ENCODE results near the gene FGFRL1.
"Not testable (repeated sequence)": the region's sequence is repeated elsewhere in the genome, so short reads cannot be mapped to it uniquely, and the experiment has no call there.

Gene FGFRL1

DNA sequence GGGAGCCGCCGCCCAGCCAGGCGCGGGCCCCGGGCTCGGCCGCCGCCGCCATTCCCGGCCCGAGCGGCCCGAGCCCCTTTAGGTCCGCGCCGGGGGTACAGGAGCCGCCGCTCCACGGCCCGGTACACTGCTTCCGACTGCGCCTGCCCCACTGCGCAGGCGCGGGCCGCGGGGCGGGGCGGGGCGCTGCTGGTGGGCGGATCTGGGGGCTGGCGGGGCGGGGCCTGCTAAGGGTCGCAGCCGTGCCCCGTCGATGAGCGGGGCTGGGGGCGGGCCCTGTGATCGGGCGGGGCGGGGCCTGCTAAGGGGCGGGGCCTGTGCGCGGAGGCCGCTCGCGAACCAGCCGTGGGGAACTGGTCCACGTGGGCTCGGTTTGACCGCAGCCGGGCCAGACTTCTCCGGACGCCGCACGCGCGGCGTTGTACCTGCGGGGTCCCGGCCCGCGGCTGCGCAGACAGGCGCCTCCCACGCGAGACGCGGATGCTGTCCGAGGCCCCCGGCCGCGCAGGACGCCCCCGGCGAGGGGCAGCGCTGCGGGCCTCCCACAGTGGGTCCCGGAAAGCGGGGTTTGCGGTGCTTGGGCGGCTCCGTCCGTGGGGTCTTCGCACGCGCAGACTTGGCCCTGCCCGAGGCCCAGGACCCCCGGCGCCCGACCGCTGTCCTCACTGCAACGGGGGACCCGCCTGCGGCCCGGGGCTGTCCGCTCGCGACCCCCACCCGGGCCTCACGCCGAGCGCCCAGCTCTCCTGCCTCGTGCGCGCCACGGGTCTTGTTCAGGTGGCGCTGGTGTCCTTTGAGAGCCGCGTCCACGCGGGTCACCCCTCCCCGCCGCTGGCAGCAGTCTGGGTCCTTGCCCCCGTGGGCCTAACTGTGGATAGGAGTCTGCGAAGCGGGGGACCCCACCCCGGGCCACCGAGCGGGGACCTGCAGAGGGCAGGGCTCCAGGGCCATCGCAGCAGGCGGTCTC, 37.7 kb upstream of the FGFRL1 start, which contains the start of gene DGKQ:
Gene DGKQ, minus strand, starts transcription at position 139 of the 967 bp plus-strand sequence. Its CDS starts 87 bp downstream, at position 52.
- DNase-seq = peak; percentile 88

DNA sequence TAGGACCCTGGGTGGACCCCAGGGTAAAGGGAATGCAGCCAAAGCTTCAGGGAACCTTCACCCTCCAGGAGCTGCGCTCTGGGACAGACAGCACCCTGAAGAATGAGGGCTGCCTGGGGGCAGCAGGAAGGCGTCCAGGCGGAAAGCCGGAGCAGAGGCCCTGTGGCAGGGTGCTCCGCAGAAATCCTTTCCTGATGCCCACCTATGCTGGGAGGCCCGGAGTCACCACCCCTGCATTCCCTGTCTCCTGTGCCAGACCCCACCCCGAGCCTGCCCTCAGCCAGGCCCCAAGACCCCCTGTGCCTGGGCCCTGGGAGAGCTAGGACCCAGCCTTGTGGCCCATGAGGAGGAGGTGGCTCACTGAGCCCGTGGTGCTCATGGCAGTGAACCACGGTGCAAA, 36.8 kb upstream of the FGFRL1 start:
- DNase-seq = no peak

DNA sequence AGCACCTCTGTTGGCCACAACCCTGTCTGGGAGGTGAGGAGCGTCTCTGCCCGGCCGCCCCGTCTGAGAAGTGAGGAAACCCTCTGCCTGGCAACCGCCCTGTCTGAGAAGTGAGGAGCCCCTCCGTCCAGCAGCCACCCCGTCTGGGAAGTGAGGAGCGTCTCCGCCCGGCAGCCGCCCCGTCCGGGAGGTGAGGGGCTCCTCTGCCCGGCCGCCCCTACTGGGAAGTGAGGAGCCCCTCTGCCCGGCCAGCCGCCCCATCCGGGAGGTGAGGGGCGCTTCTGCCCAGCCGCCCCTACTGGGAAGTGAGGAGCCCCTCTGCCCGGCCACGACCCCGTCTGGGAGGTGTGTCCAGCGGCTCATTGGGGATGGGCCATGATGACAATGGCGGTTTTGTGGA, 35.4 kb upstream of the FGFRL1 start:
- not testable (repeated sequence) for DNase-seq

DNA sequence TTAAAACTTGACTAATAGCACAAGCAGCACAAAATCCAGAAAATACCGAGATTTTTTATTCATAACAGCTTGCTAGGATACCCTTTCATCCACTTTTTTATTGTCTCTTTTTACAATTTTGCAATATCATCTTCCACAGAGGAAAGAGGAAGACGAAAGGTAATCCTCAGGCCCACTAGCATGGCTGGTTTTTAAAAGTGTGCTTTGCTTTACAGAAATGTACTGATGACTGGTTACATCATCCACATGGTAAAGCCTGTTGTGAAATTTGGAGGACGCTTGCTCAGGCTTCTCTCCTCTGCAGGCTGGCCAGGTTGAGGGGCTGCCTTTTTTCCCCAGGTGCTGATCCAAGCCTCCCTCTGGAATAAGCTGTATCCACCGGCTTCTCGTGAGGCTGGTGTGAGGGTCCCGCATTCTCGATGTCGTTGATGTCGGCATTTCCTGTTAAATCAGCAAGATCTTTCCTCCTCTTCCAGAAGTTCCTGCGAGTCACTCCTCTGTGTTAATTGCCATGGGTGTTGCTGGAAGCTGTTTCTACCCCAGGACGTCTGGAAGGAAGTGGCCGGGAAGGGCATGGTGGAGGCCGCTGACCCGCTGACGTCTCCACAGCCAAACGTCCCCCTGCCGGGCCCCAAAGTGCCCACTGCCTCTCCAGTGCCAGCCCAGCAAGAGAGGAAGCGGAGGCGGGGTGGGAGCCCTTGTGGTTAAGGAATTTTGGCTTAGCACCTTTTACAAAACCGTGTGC, 32.3 kb upstream of the FGFRL1 start:
- no peak for DNase-seq

DNA sequence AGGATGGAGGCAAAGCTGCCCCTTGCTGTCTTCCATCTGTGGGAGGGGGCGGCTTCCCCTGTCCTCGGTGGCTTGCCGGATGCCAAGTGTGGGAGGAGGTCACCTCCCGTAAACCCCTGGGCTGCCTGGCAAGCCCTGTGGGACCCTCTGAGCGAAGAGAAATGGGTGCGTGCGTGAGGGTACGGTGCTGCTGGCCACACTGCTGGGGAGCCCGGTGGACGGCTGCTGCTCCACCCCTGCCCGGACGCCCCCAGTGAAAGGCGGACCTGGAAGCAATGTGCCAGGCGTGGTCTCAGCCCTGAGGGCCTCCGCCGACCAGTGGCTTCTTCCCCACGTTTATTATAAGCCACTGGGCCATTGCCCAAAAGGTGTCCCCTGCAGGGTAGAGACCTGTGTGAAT, 29.1 kb upstream of the FGFRL1 start:
- DNase-seq = no peak

DNA sequence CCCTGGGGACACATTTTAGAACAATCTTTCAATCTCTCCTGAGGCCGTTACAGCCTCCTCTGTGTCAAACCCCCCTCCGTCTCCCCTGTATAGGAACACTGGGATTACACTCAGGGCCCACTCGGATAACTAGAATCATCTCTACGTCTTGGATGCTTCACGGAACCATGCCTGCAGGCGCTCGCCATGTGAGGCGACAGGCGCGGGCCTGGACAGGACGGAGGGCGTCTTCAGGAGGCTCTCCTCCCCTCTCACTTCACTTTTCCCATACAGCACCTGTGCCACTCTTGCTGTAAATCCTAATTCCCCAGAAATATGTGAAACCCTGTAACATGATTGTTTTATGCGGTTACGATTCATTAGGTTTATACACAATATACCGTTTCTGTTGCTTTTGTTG, 28.6 kb upstream of the FGFRL1 start:
- no peak for DNase-seq

DNA sequence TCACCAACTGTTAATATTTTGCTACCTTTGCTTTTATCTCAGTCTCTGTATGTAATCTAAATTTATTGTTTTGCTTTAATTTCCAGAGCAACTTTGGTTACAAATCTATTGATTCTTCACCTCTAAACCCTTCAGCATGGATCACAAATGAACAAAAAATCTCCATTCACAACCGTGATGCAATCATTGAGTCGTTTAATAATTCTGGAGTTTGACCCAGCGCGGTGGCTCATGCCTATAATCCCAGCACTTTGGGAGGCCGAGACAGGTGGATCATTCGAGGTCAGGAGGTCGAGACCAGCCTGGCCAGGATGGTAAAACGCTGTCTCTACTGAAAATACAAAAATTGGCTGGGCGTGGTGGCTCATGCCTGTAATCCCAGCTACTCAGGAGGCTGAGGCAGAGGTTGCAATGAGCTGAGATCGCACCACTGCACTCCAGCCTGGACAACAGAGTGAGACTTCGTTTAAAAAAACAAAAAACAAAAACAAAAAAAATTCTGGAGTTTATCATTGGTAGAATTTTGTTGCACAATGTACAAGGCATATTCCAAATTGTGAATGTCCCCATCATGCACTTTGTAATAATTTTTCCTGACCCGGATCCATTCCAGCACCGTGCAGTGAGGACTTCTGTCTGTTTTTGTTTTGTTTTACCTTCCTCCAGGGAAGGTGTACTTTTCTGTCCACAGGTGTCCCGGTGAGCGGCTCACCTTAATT, 26.9 kb upstream of the FGFRL1 start:
- no peak for DNase-seq

DNA sequence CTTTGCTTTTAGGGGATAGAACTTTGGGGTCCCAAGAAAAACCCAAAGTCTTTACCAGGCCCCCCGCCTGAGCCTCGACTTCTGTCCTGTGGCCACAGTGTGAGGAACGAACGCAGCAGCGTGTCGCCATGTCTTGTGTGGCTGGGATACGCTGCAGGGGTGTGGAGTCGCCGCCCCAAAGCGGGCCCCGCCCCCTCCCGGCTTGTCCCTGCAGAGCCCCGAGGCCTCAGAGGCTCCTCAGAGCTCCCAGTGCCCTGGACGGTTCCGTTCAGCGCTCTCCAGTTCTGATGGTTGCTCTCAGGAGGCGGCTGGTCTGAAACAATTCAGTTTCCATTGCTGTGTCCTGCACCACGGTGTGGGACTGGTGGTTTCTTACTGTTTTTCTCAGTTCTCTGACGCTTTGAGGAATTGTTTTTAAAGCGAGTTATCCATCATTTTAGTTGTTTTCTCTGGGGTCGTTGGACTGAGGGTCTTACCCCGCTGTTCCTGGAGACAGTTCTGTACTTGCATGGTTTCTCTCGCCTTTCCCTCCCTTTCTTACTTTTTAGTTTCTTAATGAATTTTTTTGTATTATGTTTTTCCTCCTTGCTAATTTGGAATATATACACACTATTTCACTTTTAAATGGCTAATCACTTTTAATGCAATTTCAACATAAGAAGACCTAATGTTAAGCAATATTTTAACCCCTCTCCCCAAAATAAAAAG, 26.1 kb upstream of the FGFRL1 start:
- DNase-seq = peak; percentile 62

DNA sequence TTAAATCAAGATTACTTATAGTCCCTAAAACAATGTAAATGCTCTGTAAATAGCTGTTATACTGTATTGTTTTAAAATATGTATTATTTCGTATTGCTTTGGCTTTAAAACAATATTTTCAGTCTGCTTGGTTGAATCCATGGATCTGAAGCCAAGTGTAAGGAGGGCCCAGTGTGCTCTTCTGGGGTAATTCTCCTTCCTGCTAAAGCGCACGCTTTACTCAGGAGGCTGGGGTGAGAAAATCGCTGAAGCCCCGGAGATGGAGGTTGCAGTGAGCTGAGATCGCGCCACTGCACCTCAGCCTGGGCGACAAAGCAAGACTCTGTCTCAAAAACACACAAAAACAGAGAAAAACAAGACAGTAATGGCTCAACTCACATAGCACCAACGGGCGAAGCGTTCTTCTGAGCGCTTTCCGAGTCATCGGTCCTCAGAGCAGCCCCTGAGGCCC, 25.0 kb upstream of the FGFRL1 start:
- no peak for DNase-seq

DNA sequence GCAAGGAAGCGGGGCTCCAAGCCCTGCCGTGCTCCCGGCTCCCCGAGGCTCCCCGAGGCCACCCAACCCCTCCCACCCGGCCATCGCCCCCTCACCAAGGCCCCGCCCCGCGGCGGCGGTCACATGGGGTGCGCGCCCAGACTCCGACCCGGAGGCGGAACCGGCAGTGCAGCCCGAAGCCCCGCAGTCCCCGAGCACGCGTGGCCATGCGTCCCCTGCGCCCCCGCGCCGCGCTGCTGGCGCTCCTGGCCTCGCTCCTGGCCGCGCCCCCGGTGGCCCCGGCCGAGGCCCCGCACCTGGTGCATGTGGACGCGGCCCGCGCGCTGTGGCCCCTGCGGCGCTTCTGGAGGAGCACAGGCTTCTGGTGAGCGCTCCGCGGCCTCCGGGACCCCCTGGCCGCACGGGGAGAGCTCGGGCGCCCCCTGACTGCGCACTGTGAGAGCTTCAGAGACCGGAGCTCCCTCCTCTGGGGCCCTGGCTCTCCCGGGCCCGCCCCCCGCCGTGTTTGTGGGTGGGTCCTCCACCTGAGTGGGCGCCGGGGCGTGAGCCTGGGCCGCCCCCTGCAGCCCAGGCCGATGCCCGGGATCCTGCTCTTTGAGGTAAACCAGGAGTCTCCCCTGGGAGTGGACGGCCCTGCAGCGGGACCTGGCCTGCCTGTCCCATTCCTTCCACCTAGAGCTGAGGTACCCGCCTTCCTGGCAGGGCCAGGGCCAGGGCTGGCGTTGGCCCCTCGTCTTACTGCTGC, 24.4 kb upstream of the FGFRL1 start, which contains the start of gene IDUA:
Gene IDUA, plus strand, starts transcription at position 166 of the 745 bp plus-strand sequence. Its CDS starts 41 bp downstream, at position 207.
- peak; percentile 84 for DNase-seq

DNA sequence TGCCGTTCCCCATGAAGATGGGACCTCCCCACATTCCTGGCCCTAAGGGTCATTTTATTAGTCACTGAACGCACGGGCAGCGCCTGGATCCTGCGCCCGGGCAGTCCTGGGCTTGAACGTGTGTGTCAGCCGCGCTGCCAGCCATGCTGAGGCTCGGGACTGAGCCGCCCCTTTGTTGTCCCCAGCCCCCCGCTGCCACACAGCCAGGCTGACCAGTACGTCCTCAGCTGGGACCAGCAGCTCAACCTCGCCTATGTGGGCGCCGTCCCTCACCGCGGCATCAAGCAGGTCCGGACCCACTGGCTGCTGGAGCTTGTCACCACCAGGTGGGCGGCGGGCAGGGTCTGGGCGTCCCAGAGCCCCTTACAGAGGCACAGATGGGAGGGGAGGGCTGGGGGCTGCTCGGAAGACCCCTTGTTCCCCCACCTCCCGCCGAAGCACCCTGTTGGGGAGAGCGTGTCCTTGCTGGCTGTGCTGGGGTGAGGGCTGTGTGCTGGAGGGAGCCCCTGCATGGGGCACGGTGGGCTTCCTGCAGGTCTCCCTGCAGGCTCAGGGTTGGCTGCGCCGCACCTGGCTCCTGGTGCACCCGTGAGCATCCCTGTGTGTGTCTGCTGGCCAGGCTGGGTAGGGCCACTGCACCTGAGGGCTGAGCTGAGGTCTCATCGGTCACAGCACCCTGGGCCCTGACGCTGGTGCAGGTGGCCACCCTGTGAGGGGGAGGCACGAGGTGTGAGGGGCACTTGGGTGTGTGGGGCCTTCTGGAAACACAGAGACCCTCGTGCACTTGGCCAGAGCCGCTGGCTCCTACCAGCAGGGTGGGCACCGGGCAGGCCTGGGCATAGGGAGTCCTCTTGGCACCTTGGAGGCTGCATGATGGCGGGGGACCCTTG, 23.6 kb upstream of the FGFRL1 start:
- no peak for DNase-seq

DNA sequence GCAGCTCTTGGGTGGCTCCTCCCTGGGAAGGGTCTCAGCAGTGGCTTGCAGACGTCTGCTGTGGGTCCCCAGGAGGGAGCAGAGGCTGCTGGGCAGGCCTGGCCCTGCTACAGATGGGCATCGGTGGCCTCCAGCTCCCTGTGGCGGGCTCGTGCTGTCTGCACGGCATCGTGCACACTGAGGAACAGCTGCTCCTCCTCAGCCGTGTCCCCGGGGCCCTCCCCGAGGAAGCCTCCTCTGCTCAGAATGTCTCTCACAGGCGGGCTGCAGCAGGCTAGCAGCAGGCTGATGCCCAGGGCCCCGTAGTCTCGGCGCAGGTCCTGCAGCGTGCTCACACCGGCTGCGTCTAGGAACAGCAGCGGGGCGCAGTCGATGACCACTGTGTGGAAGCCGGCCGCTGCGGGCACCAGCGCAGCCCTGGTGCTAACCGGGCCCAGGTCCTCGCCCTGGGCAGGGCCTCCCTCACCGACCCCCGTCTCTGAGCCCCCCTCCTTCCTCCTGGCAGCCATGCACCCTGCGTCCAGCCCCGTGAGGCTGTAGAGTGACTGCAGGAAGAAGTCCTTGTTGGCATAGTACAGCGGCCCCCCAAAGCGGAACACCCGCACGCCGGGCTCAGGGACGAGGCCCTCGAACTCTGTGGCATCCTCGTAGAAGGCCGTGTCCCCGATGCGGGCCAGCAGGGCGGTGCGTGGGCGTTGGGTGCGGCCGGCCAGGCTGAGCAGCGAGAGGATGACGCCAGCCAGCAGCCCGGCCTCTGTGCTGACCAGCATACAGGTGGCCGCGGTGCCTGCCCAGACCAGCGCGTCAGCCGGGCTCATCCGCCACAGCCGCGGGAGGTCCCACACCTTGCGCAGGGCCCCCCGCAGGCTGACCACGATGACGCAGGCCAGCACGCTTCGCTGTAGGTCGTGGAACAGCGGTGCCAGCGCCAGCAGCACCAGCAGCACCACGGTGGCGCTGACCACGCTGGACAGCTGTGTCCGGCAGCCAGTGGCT, 22.4 kb upstream of the FGFRL1 start:
- no peak for DNase-seq

DNA sequence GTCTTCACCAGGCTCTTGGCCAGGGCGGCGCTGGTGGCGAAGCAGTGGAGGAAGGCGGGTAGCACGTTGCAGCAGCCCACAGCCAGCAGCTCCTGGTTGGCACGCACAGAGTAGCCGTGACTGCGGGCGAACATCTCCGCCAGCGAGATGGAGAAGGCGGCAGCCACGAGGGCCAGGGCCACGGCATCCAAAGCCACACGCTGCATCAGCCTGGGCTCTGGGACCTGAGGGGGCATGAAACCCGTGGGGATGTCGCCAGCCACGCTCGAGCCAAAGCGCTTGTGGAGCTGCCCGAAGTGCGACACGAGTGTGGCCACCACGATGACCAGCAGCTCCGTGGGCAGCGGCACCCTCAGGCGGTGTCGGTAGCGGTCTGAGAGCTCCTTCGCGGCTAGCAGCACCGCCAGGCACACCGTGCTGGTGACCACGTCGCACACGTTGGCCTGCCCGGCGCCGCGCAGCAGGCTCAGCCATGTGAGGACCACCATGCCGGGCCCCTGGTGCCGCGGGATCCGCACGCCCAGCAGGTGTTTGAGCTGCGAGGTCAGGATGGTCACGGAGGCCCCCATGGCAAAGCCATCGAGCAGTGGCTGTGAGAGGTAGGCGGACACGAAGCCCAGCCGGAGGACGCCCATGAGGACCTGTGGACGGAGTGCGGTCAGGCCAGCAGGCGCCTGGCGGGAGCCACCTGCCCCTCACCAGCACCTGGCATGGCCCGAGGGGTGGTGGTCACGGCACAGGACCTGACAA, 21.5 kb upstream of the FGFRL1 start:
- DNase-seq = no peak

DNA sequence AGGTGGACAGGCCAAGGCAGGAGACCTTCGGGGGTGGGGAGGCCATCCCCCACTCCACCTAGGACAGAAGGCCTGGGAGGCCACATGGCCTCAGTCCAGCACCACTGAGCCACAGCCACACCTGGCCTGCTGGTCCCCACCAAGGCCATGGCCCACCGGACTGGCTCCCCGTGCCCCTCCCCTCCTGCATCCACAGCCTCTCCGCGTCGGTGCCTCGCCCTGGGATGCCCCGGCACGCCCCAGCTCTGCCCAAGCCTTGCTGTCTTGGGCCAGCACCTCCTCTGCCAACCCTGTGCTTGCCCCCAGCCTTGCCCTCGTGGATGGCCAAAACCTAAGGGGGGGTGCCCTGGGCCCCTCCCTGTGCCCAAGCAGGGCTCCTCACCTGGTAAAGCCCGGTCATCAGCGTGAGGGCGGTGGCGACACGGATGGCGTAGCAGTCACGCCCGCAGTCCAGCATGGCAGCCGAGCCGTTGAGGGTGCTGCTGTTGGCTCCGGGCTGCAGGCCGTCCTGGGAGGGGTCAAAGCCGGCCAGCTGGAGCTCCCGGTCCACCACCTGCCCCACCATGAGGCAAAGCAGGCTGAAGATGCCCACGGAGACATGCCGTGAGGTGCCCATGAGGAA, 20.6 kb upstream of the FGFRL1 start:
- no peak for DNase-seq

DNA sequence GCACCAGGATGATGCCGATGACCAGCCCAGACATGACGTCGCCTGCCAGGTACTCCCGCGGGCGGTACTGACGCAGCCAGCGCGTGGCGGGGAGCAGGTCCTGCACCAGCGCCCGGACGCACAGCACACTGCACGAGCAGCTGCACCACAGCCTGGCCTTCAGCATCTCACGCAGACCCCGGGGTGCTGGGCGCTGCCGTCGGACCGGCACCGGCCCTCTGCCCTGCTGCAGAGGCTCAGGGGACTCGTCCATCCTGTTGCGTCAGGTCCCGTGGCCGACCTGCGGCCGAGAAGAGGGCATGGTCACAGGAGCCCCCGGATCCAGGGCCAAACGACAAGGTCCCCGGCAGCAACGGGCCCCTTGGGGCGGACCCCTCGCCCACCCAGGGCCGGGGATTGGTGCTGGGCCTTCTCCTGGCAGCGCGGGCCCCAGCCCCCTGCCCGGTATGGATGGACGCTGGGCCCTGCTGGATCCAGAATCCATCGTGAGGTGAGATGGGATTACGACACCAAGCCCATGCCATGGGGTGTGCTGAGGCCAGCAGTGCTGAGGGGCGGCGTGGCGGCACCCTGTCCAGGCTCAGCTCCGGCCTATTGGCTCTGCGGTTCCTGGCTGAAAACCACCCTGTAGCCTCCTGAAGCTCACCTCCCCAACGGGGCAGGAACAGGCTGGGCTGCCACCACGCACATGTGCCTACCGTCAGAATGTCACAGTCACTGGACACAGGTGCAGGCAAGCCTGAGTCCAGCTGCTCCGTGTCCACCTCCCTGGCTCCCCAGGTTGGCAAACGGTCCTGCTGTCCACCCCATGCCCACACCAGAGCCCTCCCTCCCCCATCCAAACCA, 19.8 kb upstream of the FGFRL1 start:
- DNase-seq = no peak

DNA sequence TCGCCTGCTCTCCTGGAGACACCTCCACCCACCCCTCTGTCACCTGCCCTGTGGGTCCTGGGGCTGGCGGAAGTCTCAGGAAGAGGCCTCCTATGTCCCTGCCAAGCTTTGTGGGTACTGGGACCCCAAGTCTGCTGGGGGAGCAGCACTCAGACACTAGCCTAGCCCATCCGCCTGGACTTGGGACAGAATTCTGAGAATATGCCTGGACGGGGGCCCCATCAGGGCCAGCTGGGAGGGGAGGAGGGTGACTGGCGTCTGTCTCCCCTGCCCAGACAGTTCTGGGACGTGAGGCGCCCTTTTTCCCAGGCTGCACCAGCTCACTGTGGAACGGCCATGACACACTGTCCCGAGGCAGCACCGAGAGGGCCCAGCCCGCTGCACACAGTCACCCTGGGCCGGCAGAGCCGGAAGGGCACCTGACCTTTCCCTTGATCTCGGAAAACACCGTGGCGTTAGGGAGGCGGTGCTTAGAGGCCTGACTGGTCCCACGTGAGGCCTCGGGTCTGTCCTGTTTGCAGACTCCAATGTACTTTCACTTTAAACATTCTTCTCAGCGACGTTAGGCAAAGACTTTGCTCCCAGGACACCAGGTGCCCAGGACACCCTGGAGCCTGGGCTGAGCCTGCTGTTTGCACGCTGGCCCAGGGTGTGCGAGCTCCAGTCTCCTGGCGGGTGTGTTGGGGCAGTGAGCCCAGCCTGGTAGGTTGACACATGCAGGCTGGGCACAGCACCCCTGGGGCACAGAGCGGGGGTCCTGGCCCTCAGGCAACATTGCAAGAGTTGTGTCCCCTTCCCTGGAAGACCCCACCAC, 18.9 kb upstream of the FGFRL1 start:
- no peak for DNase-seq

Measured in activated effector memory CD4-positive, alpha-beta T cell treated with Interleukin-2 at 50 U/mL for 16 hours (primary cell).